NOMO-1 treated with dmso at 0.1 percent for 144 hours (cell line): ENCODE data around the gene MCM9.
"Not testable (repeated sequence)": the region's sequence is repeated elsewhere in the genome, so short reads cannot be mapped to it uniquely, and the experiment has no call there.

Experiments used
- DNase-seq: peaks from one replicate; lab custom pipeline; 2025; ENCODE audit not compliant: unreplicated experiment; lab: John Stamatoyannopoulos, UW

MCM9 gene

DNA sequence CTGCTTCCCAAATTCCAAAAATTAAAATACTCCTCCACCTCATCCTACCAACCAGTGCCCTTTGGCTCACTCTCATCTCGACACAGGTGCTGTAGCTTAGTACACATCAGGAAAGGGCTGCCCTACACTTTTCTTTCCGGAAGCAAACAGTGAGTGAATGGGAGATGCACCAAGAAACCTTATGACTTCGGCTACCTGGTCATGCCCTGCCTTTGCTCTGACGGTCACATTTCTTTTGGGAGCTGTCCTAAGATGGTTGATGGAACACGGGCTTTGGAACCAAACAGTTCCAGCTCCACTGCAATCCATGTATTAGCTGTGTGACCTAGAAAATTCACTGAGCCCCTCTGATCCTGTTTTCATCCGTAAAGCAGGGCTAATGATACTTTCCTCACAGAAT lies 133.7 kb downstream of the MCM9 start:
- DNase-seq = no peak

DNA sequence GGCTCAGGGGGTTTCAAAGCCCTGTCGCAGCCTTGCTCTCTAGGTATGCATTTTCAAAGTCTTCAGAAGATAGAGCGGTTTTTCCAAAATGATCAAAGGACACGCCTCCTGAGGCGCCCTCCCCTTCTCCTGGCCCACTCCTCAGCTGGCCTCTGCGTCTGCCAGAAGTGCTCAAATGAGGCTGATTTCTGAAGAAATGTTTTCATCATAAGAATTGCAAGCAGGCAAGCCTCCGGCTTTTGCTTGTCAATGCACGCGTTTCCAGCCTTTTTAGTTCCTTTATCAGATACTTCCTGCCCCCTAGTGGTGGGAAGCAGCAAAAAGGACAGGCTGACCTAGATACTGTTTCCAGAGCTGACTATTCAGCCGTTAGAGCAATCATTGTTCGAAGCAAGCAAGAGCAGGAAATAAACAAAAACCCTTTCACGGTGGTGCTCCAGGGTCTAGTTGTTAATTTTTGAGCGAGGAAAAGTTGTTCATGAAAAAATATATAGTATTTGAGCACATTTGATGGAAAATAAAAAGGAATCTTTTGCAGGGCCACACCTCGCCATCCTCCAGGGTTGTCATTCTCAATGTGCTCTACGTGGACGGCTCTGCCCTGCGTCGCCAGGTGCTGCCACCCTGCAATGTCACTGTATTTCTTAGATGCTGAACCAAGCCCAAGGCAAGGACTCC lies 134.4 kb downstream of the MCM9 start:
- peak; percentile 61 for DNase-seq

DNA sequence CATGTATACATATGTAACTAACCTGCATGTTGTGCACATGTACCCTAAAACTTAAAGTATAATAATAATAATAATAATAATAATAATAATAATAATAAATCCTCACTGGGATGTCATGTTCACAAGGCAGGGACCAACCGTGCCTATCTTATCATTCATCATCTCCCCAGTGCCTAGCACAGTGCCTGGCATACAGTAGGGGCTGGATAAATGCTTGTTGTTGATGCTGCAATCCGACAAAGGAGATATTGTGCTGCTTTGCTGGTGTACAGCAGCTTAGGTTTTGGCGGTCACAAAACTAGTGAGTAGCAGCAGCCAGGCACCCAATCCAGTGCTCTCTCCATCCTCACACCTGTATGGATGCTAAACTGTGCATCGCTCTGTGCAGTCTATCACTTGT lies 135.1 kb downstream of the MCM9 start:
- no peak for DNase-seq

DNA sequence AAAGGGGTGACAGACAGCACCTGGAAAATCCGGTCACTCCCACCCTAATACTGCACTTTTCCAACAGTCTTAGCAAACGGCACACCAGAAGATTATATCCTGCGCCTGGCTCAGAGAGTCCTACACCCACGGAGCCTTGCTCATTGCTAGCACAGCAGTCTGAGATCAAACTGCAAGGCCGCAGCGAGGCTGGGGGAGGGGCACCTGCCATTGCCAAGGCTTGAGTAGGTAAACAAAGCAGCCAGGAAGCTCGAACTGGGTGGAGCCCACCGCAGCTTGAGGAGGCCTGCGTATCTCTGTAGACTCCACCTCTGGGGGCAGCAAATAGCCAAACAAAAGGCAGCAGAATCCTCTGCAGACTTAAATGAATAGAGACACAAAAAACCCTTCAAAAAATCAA lies 138.4 kb downstream of the MCM9 start:
- DNase-seq = not testable (repeated sequence)

DNA sequence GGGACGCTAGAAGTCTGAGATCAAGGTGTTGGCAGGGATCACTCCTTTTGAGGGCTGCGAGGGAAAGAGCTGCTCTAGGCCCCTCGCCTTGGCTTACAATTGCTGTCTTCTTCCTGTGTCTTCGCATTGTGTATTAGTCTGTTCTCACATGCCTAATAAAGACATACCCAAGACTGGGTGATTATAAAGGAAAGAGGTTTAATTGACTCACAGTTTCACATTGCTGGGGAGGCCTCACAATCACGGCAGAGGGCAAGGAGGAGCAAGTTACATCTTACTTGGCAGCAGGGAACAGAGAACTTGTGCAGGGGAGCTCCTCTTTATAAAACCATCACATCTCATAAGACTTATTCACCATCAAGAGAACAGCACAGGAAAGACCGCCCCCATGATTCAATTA lies 143.5 kb downstream of the MCM9 start:
- DNase-seq = no peak

DNA sequence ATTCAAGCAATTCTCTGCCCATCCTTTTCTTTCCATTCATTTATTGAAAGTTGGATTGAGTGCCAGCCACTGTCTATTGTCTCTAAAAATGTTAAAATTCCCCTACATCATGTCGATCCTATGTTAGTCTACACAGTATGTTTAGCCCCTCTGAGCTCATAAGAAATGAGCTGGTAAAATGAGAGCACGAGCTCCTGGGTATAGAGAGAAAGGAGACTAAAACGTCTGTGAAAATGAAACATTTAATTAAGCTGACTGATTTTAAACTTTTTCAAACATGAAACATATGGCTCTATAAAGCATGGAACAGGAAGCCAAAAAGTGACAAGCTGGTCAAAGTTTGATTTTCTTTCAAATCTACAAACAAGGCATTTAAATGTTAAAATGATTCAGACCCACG lies 145.0 kb downstream of the MCM9 start:
- DNase-seq = no peak

DNA sequence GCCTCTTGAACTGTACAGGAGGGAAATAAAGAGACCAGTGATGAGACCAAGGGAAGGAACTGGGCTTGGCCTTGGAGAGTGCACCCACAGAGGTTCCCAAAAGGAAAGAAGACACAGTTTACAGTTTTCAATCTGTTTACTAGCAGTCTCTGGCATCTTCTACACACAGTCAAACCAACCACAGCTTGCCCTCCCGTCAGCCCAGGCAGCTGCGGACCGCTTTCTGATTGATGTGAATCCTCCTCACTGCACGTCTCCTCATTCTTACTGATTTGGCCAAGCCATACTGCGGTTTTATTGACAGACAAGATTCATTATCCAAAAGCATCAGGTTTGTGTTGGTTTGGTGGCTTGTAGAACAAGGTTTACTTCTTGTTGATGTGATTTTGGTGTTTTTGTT lies 145.5 kb downstream of the MCM9 start:
- no peak for DNase-seq

DNA sequence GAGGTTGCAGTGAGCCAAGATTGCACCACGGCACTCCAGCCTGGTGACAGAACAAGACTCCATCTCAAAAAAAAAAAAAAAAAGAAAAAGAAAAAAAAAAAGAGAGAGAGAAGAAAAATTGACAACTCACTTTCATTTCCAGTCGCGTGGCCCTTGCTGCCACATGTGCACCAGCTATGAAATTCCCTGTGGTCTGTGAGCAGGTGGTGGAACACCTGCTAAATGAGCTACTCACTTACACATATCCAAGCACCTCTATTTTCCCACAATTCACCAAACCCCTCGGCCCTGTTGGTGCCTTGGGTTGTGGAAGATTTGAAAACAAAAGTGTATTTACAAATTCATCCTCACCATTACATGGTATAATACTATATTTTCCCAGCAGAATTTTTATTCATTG lies 146.3 kb downstream of the MCM9 start:
- no peak for DNase-seq

DNA sequence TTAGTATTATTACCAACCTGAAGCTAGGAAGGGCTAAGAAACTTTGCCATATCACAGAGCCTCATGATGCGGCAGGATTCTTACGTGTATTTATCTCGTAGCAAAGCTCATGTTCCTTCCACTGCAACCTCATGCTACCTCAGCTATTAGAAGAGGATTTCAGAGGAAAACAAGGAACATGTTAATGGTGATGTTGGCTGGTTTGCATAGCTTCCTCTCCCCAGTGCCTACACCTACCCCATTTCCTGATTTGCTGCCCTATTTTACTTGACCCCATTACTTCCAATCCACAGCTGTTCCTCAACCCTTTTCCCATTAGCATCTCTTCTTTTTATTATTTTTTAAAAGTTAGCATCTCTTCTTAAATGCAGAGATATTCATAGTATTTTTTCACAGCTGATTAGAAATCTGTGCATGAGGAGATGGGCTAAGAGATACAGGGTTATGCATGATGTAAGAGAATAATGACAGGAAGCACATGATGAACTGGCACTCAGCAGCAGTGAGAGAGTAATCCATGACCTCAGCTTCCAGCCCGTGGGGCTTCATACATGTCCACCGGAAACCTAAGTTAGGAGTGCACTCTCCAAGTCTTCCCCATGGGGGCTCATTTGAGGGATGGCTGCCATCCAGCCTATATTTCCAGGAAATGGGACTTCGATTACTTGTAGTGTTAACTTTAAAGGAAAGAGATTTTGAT lies 147.1 kb downstream of the MCM9 start:
- peak; percentile 52 for DNase-seq

DNA sequence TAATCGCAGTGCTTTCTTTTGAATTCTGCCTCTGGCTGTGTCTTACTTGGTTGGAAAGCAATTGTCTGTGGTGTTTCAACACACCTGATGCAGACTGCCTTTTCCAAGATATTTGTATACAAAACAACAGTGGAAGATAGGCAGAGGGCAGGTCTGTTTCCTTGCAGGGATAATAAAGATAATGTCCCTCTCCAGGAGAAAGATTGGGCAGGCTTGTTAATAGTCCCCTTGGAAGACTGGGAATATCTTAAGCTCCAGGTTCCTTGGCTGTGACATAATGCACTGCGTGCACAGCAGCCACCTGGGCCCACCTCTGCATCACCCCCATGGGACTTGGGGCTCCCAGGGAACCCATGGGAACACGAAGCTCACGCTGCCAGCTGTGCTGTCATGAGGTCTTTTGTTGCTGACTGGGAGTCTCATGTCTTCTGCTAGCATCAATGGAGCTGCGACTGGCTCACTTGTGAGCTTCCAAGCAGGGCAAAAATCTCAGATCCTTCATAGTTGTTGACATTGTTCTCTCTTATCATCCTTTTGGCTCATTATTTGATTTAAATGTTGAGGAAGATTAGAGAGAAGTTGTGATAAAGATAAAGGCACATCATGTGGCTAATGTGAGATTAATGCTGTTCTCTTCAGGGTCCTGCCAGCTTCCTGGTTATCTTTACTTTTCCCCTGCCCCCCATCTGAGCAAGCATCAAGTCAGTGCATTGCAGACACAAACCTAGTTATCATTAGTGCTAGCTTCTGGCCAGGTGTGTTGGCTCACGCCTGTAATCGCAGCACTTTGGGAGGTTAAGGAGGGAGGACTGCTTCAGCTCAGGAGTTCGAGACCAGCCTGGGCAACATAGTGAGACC lies 148.1 kb downstream of the MCM9 start:
- no peak for DNase-seq

DNA sequence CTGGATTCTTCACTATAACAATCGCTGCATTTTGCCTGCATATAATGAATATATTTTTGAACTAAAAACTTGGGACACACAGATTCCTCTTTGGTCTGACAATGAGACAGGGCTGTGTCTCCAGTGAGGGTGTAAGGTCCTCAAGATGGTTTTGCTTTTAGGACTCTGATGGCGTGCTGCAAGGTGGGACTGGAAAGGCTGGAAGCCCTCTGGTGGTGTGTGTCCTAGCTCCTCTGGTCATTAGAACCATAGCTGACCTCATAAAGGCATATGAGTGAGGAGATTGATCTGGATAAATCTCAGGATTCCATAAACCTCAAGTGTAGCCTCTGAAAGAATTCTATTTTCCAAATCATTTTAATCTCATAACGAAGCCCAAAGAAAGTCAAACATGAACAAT lies 149.4 kb downstream of the MCM9 start:
- no peak for DNase-seq

DNA sequence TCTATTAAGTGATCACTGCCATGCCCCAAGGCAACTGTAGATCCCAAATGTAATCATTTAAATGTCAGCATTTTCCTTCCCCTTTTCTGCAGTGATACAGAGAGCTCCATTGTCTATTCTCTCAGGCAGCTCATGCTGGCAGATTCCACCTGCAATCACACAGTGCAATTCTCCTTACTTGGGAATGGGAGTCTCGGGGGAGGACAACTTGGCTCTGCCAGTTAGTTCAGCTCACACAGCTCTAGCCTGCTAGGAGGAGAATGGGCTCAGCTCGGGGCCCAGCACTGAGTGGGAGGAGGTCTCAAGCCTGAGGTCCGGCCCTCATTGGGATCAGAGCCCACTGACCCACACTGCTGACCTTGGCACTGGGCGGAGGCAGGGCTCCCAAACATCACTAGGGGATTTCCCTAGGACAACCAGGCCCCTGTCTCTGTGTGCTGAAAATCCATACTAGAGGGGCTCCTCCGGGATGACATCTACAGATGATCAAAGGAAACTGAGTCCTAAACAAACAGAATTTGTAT lies 150.3 kb downstream of the MCM9 start:
- DNase-seq = peak; percentile 33

DNA sequence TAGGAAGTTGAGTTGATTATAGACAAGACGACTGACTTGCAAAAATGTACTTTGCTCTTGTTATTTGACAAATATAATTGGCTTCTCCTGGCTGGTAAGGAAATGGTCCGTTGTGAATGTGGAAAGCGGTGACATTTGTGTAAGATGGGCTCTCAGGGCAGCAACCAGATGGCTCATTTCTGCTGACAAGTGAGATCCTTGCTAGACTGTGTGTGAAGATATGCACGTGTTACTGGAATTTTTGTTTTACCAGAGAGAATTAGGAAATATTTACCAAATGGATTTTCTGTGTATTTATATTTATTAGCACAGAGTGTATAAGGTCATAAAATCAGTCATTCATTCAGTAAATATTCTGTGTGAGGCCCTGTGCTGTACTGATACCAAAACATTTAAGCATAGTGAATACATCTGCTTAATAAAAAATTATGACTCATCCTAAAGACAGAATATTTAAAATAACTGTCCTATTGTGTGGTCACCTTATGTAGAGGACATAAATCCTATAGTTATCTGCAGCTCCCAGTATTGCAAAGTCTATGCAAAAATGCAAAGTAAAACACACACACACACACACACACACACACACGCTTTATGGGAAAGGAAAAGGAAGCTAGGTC lies 150.9 kb downstream of the MCM9 start:
- peak; percentile 25 for DNase-seq

DNA sequence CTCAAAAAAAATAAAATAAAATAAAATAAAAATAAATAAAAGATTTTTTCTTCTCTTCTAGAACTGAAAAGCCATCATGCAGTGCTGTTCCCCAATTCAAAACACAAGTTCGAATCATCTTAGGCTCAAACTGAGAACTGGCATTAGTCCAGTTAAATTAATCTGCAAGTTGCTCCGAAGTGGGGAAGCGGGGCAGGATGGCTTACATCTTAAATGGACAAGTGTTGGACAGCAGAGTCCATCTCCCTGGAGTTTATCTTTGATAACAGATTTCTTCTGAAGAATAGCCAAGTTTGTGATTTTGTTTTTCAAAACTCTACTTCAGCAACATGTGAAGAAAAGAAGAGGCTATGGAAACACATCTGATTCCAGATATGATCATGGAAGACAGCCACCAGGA lies 152.3 kb downstream of the MCM9 start:
- no peak for DNase-seq

DNA sequence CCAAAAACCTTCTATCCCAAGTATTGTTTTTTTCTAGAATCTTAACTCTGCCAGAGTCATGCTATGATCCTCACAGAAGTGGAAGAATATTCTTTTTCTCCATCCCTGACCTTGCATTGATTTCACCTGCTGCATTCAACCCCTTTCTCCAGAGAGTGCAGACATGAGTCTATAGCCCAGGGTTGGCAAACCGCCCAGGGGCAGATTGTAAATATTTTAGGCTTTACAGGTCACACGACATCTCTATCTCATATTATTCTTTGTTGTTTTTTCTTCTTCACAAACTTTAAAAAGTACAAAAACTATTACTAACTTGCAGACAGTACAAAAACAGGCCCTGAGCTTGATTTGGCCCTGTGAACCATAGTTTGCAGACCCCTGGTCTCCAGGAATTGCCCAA lies 153.1 kb downstream of the MCM9 start:
- DNase-seq = no peak

DNA sequence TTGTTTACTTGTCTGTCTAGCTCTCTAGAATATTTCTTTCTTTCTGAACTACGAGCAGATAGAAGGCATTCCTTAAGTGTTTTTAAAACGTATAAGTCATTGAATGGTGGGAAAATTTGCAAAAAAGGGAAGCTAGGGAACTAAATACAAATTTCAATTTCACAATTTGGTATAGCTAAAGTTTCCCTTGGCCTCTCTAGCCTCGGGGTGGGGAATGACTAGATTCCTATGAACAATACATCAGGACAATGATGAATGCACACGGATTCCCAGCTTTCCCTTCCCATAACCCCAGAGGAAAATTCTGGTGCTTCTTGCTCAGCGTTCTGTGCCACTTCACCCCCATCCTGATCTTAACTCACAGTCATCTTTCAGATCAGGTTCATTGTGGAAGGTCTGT lies 154.3 kb downstream of the MCM9 start:
- DNase-seq = no peak

DNA sequence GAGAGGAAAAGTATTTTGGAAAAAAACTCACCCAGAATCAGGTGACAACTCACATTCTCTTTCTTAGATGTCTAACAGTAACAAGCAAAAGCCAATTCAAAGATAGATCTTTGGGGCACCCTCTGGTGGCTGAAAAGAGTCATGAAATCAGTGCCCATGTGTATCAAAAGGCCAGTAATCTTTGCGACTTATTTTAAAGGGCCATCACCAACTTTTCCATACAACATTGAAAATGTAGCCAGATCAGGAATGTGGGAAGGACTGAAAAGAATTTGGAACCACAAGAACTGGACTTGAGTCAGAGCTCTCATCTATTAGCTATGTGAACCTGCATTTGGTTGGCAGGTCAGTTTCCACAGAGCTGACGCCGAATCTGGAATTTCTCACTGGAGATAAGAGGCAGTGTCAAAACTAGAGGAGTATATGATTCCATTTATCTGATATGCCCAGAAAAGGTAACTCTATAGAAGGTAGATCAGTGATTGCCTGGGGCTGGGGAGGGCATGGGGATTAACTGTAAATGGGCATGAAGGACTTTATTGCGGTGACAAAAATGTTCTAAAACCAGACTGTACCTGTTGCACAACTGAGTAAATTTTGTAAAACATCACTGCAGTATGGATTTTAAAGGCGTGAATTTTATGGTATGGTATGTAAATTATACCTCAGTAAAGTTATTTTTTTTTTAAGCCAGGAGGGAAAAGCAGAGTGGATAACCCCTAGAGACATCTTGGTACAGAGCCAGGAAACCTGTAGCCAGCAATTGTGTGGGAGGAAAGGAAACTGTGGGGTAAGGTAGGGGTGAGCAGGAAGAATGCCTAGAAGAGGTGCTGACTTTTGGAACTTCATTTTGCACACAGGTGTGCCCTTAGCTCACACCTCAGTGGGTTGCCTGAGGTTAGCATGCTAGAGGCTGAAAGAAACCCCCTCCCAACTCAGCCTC lies 158.1 kb downstream of the MCM9 start:
- no peak for DNase-seq

DNA sequence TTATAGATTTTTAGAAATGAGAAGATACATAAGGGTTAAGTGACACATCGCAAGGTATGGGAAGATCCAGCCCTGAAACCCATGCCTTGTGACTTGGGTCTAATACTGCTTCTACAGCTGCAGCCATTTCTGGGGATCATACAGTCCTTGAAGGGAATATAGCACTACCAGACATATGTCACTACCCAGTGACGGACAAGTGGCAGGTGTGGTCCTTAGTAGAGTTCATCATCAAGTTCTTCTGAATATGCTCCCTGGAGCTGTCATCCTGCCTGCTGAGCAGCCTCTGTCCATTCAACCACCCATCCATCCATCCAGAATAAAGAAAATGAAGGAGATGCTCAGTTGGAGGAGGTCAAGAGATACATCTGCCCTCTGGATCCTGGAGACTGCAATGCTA lies 159.6 kb downstream of the MCM9 start:
- DNase-seq = no peak

DNA sequence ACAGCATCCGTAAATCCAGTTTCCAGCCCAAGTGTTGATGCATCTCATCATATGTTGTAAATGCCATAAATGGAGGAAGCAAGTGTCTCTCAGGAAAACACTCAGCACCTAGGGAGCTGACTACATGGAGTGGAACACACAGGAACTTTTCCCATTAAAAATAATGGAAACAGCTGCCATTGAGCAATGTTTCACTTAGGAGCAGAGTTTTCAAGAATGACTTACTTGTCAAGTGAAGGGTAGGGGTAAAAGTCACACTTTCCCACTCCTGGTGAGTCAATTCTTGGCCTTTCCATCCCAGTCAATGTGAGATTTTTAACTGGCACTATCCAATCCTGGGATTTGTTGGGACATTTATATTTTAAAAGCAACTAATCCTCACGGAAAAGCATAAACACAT lies 160.4 kb downstream of the MCM9 start:
- DNase-seq = no peak

DNA sequence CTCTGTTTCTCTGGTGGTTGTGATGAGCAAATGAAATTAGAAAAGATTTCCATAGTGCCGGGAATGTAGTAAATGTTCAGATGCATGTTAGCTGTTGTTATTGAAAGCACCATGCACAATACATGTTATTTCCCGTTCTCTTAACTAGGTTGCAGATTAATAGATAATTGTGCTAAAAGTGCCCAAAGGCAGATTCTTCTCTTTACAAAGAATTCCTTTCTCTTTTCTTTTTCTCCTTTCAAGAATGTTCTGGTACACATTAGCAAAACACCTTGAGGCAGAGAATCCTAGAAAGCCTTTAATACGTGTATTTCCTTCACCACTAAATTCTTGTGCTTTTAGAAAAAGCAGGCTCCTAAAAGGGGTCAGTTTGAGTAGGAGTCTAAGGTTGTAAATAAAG lies 162.1 kb downstream of the MCM9 start:
- no peak for DNase-seq
